B cell (primary cell): ENCODE measurements around the gene GATAD2B. TPM values are rescaled to one million over a fixed set of nuclear protein-coding genes. Genes with fewer than 3 reads are reported as not detected.

Experiments
- ATAC-seq: fragments of 200-7000 bp; cut with Tn5 transposase; one replicate; pipeline ENCODE4 v1.10.0; 2021; ENCODE audit warnings: low read depth, mild to moderate bottlenecking, moderate number of reproducible peaks, moderate library complexity
- CTCF ChIA-PET: fragments of 350-600 bp; sonication (Branson Sonifier 250); formaldehyde crosslinking; loops from one replicate; lab custom pipeline; 2021; ENCODE audit warnings: antibody characterized with exemption, inconsistent platforms; lab: Charles Lee
- POLR2A ChIA-PET: fragments of 350-600 bp; sonication (Branson Sonifier 250); formaldehyde crosslinking; loops from one replicate; lab custom pipeline; 2021; ENCODE audit warnings: antibody characterized with exemption; lab: Charles Lee
- DNase-seq: peaks from one replicate; pipeline ENCODE4 v3.0.0; 2013
- H2AFZ ChIP-seq: 2 replicates; pipeline ENCODE4 v1.6.1; 2012; ENCODE audit warnings: mild to moderate bottlenecking, low read depth, low read length; ENCODE audit not compliant: insufficient read depth, poor library complexity, severe bottlenecking
- H3K27ac ChIP-seq, 2 donors: 1 replicate in 1 of 2; 2 replicates in 1 of 2; pipeline ENCODE4 v1.5.1; 2012 to 2013; ENCODE audit warnings: low read length in 2 of 2, mild to moderate bottlenecking in 2 of 2, moderate library complexity in 1 of 2
- H3K27me3 ChIP-seq, 4 experiments: fragments of 200-600 bp in 1 of 4; sonication (generic) in 1 of 4; replicated peaks in 1 of 4; 1 replicate in 2 of 4; 2 replicates in 2 of 4; pipeline versions ENCODE4 v1.6.1 to v1.7.0; 2013 to 2016; ENCODE audit warnings: low read length in 3 of 4, mild to moderate bottlenecking in 2 of 4, mixed read lengths in 1 of 4, moderate library complexity in 1 of 4; ENCODE audit not compliant: insufficient read depth in 4 of 4, control insufficient read depth in 3 of 4; ENCODE audit errors: control extremely low read depth in 1 of 4
- H3K36me3 ChIP-seq, 2 experiments: replicated peaks in 1 of 2; 1 replicate in 1 of 2; 2 replicates in 1 of 2; pipeline versions ENCODE4 v1.6.1 to v1.7.1; 2013; ENCODE audit warnings: low read length in 1 of 2; ENCODE audit not compliant: insufficient read depth in 2 of 2, control insufficient read depth in 1 of 2; ENCODE audit errors: control extremely low read depth in 1 of 2, extremely low read depth in 1 of 2
- H3K4me1 ChIP-seq, 2 donors: fragments of 200-600 bp in 1 of 2; sonication (generic) in 1 of 2; 1 replicate in 1 of 2; 2 replicates in 1 of 2; pipeline versions ENCODE4 v1.5.1 to v1.6.1; 2013 to 2017; ENCODE audit warnings: low read length in 2 of 2; ENCODE audit not compliant: control insufficient read depth in 2 of 2, insufficient read depth in 2 of 2
- H3K4me2 ChIP-seq: replicated peaks from 2 replicates; pipeline ENCODE3; 2012; ENCODE audit warnings: mild to moderate bottlenecking, low read depth, low read length; ENCODE audit not compliant: poor library complexity, severe bottlenecking
- H3K4me3 ChIP-seq, 5 experiments: fragments of 200-600 bp in 1 of 5; sonication (generic) in 1 of 5; 1 replicate in 3 of 5; 2 replicates in 2 of 5; pipeline versions ENCODE4 v1.5.1 to v1.7.0; 2011 to 2016; ENCODE audit warnings: low read length in 4 of 5, mild to moderate bottlenecking in 4 of 5, low read depth in 2 of 5, control low read depth in 1 of 5, moderate library complexity in 1 of 5; ENCODE audit not compliant: insufficient read depth in 1 of 5; ENCODE audit errors: control extremely low read depth in 1 of 5, extremely low read depth in 1 of 5
- H3K79me2 ChIP-seq: fragments of 200-600 bp; sonication (generic); one replicate; pipeline ENCODE4 v1.6.0; 2016; ENCODE audit warnings: low read length; ENCODE audit not compliant: control insufficient read depth, insufficient read depth
- H3K9ac ChIP-seq: fragments of 200-600 bp; sonication (generic); 2 replicates; pipeline ENCODE4 v1.6.1; 2017; ENCODE audit warnings: mild to moderate bottlenecking, low read length, moderate library complexity
- H3K9me3 ChIP-seq, 3 donors: one replicate each; pipeline versions ENCODE4 v1.6.1 to v1.7.1; 2013; ENCODE audit warnings: low read length in 2 of 3; ENCODE audit not compliant: control insufficient read depth in 2 of 3, insufficient read depth in 1 of 3; ENCODE audit errors: control extremely low read depth in 1 of 3
- H4K20me1 ChIP-seq: 2 replicates; pipeline ENCODE4 v1.6.0; 2012; ENCODE audit warnings: mild to moderate bottlenecking, low read length; ENCODE audit not compliant: insufficient read depth, control insufficient read depth, poor library complexity, severe bottlenecking
- H3K27ac Mint-ChIP-seq: one replicate; pipeline ENCODE4 v1.8.0; 2021; ENCODE audit warnings: mixed read lengths
- H3K27me3 Mint-ChIP-seq: one replicate; pipeline ENCODE4 v1.8.0; 2021; ENCODE audit warnings: mixed read lengths
- H3K4me1 Mint-ChIP-seq: one replicate; pipeline ENCODE4 v1.8.0; 2021; ENCODE audit warnings: mixed read lengths
- H3K4me3 Mint-ChIP-seq: one replicate; pipeline ENCODE4 v1.8.0; 2021; ENCODE audit warnings: mixed read lengths
- H3K9me3 Mint-ChIP-seq: one replicate; pipeline ENCODE4 v1.8.0; 2022; ENCODE audit warnings: mixed read lengths; ENCODE audit not compliant: insufficient read depth
- EZH2 ChIP-seq: IDR thresholded peaks from 2 replicates; pipeline ENCODE4 v1.6.1; 2012; ENCODE audit warnings: borderline replicate concordance, low read depth, mild to moderate bottlenecking, moderate library complexity, low read length; ENCODE audit not compliant: insufficient read depth, poor library complexity, severe bottlenecking
- WGBS: methylation state at CpG from one replicate; pipeline ENCODE4 v1.1.5; 2013; ENCODE audit warnings: missing lambda C conversion rate; ENCODE audit not compliant: insufficient coverage; 5-methylcytosine and 5-hydroxymethylcytosine counted together
- intact Hi-C: fragments of 100-400 bp; cut with micrococcal nuclease; formaldehyde crosslinking; loops from one replicate; pipeline ENCODE4 v1.10.0; 2022
- polyA plus RNA-seq: library from polyadenylated mRNA; depleted of rRNA; stranded (reverse); fragments of >200 nt; gene quantifications from 2 replicates; pipeline ENCODE4 v1.2.3, GENCODE V29; 2012
- total RNA-seq, 2 donors: library from RNA; stranded (reverse); fragments of 120-200 nt in 1 of 2; gene quantifications; 1 replicate in 1 of 2; 2 replicates in 1 of 2; pipeline versions ENCODE4 v1.2.3 to v1.2.4, GENCODE V29; 2013 to 2022
- TF ChIP-seq, protein P1 (sequence below): fragments of 200-600 bp; IDR thresholded peaks from one replicate; pipeline ENCODE4 v1.8.0; 2022; ENCODE audit warnings: antibody characterized with exemption, mild to moderate bottlenecking

GATAD2B gene
- total and polyA plus RNA-seq, 2 donors (not counting 1 experiment from before 2014, with no cell fraction given): 16.7 to 105 TPM

GRCh38 chr1:153805042-153805745 lies 117.6 kb downstream of the GATAD2B start:
- Mint-ChIP-seq H3K27ac (peak overlapping the region; percentile 81), H3K27me3 (no peaks in the 10 kb centered on the region), H3K4me1 (peaks cover 30% of the 10 kb centered on the region), H3K4me3 (peak overlapping the region; percentile 21), H3K9me3 (no peaks in the 10 kb centered on the region)
- H3K4me1 ChIP-seq: peaks cover 22 to 33% of the 10 kb centered on the region in 2 donors
- DNase-seq (peak; percentile 91), ATAC-seq (peak; percentile 98)
- H3K27me3 ChIP-seq: no peaks in the 10 kb centered on the region
- no peak overlapping the region for H2AFZ ChIP-seq
- CTCF ChIA-PET: interaction anchor here (0.8 to 5.4 kb wide), 3 partner anchors 8 to 181 kb away, joined by 3 to 39 read pairs (median 9); partner anchors contain the start of gene RAB13
- TF ChIP-seq EZH2: no peak
- TF ChIP-seq, protein P1, sequence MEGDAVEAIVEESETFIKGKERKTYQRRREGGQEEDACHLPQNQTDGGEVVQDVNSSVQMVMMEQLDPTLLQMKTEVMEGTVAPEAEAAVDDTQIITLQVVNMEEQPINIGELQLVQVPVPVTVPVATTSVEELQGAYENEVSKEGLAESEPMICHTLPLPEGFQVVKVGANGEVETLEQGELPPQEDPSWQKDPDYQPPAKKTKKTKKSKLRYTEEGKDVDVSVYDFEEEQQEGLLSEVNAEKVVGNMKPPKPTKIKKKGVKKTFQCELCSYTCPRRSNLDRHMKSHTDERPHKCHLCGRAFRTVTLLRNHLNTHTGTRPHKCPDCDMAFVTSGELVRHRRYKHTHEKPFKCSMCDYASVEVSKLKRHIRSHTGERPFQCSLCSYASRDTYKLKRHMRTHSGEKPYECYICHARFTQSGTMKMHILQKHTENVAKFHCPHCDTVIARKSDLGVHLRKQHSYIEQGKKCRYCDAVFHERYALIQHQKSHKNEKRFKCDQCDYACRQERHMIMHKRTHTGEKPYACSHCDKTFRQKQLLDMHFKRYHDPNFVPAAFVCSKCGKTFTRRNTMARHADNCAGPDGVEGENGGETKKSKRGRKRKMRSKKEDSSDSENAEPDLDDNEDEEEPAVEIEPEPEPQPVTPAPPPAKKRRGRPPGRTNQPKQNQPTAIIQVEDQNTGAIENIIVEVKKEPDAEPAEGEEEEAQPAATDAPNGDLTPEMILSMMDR: no peak
- H3K9me3 ChIP-seq: no peaks in the 10 kb centered on the region
- POLR2A ChIA-PET: interaction anchor here (0.6 to 1.8 kb wide), 5 partner anchors 28 to 185 kb away, joined by 3 to 8 read pairs (median 5); partner anchors contain the start of genes CHTOP, CREB3L4 and RPS27
- peaks cover 7 to 32% of the 10 kb centered on the region in 2 experiments for H3K36me3 ChIP-seq
- H3K9ac ChIP-seq: no peak overlapping the region
- intact Hi-C loops: loop anchor here (1.0 to 2.0 kb wide), 5 partner anchors 8 to 140 kb away; no protein-coding TSS in a partner anchor
- peak overlapping the region; percentile 82 to 88 for H3K27ac ChIP-seq
- H3K79me2 ChIP-seq: peaks cover 18% of the 10 kb centered on the region
- H4K20me1 ChIP-seq: no peaks in the 10 kb centered on the region
- 0% methylated on average over 1 of the region's 5 CpGs for WGBS
- H3K4me3 ChIP-seq: no peak overlapping the region
- peak overlapping the region; percentile 41 for H3K4me2 ChIP-seq

DNA sequence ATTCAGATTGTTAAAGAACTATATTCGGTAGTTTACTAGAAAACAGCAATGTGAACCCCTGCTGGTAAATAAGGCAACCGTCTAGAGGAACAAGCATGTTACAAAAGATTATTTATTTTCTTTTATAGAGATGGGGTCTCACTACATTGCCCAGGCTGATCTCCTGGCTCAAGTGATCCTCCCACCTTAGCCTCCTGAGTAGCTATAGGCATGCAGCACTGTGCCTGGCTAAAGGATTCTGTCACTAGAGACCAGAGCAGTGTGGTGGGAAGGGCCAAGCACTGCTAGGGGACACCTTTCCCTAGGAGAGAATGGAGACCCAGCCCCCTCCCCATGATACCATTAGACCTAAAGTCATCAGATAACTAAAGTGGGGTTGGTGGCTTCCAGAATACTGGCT lies 118.7 kb downstream of the GATAD2B start:
- Mint-ChIP-seq H3K27ac (peak overlapping the region; percentile 71), H3K27me3 (no peaks in the 10 kb centered on the region), H3K4me3 (no peak overlapping the region), H3K4me1 (peaks cover 30% of the 10 kb centered on the region), H3K9me3 (no peaks in the 10 kb centered on the region)
- TF ChIP-seq, protein P1: no peak
- Histone ChIP-seq H2AFZ (no peak overlapping the region), H3K4me2 (no peak overlapping the region), H3K9me3 (no peaks in the 10 kb centered on the region), H3K36me3 (peaks cover 2 to 21% of the 10 kb centered on the region in 2 experiments), H3K79me2 (peaks cover 18% of the 10 kb centered on the region), H3K4me3 (no peak overlapping the region), H3K27me3 (no peaks in the 10 kb centered on the region), H3K27ac (peak overlapping the region; percentile 62 to 82), H4K20me1 (no peaks in the 10 kb centered on the region), H3K4me1 (peaks cover 22 to 33% of the 10 kb centered on the region in 2 donors), H3K9ac (no peak overlapping the region)
- intact Hi-C loops: loop anchor here (2.0 kb wide), 2 partner anchors 13 to 21 kb away; no protein-coding TSS in a partner anchor
- whole genome bisulfite sequencing: 80% methylated on average over 1 of the region's 2 CpGs
- ChIA-PET CTCF (interaction anchor here (5.4 kb wide), 1 partner anchor 182 kb away, joined by 39 read pairs; the partner anchor contains the start of gene RAB13), POLR2A (interaction anchor here (1.8 kb wide), 1 partner anchor 163 kb away, joined by 5 read pairs; the partner anchor contains the start of gene CREB3L4)
- DNase-seq (no peak), ATAC-seq (no peak)
